AG10803 (cell line): Measurements from ENCODE around the gene RPS27.
A peak's percentile ranks its signal among the peaks of the same experiment; 100 is the strongest.
"Not testable (repeated sequence)": the region's sequence is repeated elsewhere in the genome, so short reads cannot be mapped to it uniquely, and the experiment has no call there.

Source experiments
- DNase-seq: peaks from one replicate; pipeline ENCODE4 v3.0.0; 2010; ENCODE audit warnings: low read depth
- H3K4me3 ChIP-seq: 2 replicates; pipeline ENCODE4 v1.5.1; 2011; ENCODE audit warnings: mild to moderate bottlenecking, low read length, control low read depth
- CTCF ChIP-seq: conservative IDR thresholded peaks from 2 replicates; pipeline ENCODE4 v1.5.1; 2011; ENCODE audit warnings: mild to moderate bottlenecking, low read length, control low read depth, inconsistent platforms

The RPS27 gene

GRCh38 chr1:153991151-153991630, 629 bp downstream of the RPS27 start:
- H3K4me3 ChIP-seq = peak overlapping the region; percentile 98
- no peak for DNase-seq
- TF ChIP-seq CTCF = no peak

- H3K4me3 ChIP-seq = peak overlapping the region; percentile 98
- DNase-seq = no peak
- TF ChIP-seq CTCF = no peak
Measured at GRCh38 chr1:153991806-153992205, 1.2 kb downstream of the RPS27 start.

GRCh38 chr1:153995202-153995601, 4.6 kb downstream of the RPS27 start:
- DNase-seq = no peak
- H3K4me3 ChIP-seq = no peak overlapping the region
- no peak for TF ChIP-seq CTCF

GRCh38 chr1:153995640-153996039, 5.1 kb downstream of the RPS27 start:
- H3K4me3 ChIP-seq = no peak overlapping the region
- no peak for TF ChIP-seq CTCF
- no peak for DNase-seq

- DNase-seq = not testable (repeated sequence)
Measured at GRCh38 chr1:153996882-153997281, 6.3 kb downstream of the RPS27 start.

GRCh38 chr1:154000420-154000819, 9.9 kb downstream of the RPS27 start:
- TF ChIP-seq CTCF = no peak
- no peak overlapping the region for H3K4me3 ChIP-seq
- DNase-seq = no peak

More at GRCh38 chr1:153996882-153997281, 6.3 kb downstream of the RPS27 start:
- H3K4me3 ChIP-seq = not testable (repeated sequence)

- no peak for DNase-seq
- no peak for TF ChIP-seq CTCF
- no peak overlapping the region for H3K4me3 ChIP-seq
Measured at GRCh38 chr1:154006136-154006535, 15.6 kb downstream of the RPS27 start.

GRCh38 chr1:154012129-154012528, 21.6 kb downstream of the RPS27 start:
- no peak overlapping the region for H3K4me3 ChIP-seq
- no peak for TF ChIP-seq CTCF
- no peak for DNase-seq

- H3K4me3 ChIP-seq, DNase-seq: not testable (repeated sequence)
Measured at GRCh38 chr1:154012543-154012942, 22.0 kb downstream of the RPS27 start.
